GM12891 (cell line): Measurements from ENCODE around the gene ATP12A.

ENCODE experiments used
- PAX5 ChIP-seq: IDR thresholded peaks from 2 replicates; pipeline ENCODE4 v1.6.1; 2011; ENCODE audit warnings: low read length, moderate library complexity, mild to moderate bottlenecking; ENCODE audit not compliant: insufficient read depth, severe bottlenecking
- POLR2A ChIP-seq: IDR thresholded peaks from 2 replicates; pipeline ENCODE4 v1.6.1; 2011; ENCODE audit warnings: low read depth, low read length, control low read depth
- POLR2AphosphoS5 ChIP-seq: IDR thresholded peaks from 2 replicates; pipeline ENCODE4 v1.6.1; 2011; ENCODE audit warnings: low read depth, low read length, control low read depth
- SPI1 ChIP-seq: IDR thresholded peaks from 2 replicates; pipeline ENCODE4 v1.6.1; 2011; ENCODE audit warnings: low read depth, low read length, control low read depth
- TAF1 ChIP-seq: IDR thresholded peaks from 2 replicates; pipeline ENCODE4 v1.6.1; 2011; ENCODE audit warnings: low read depth, low read length, control low read depth

DNA sequence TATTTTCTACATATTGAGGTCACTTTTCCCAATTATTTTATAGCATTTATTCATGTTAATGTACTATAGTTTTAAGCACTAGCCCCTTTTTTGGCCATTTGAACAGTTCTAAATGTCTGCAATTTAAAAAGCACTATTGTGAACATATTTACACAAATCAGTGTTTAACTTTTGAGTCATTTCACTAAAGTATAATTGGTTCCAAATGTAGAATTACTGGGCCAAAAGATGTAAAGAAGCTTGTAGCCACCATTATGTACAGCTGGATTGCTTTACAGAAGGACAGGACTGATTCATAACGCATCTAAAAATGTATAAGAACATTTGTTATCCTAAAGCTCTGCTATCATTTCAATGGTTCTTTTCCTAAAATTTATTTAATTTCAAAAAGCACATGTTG, 16.6 kb upstream of the ATP12A start:
- TF ChIP-seq POLR2AphosphoS5 (no peak), POLR2A (no peak), PAX5 (no peak), TAF1 (no peak), SPI1 (no peak)
